Measurements from ENCODE around the gene ABCB11.
"Not testable (repeated sequence)": the region's sequence is repeated elsewhere in the genome, so short reads cannot be mapped to it uniquely, and the experiment has no call there.

Gene ABCB11

DNA sequence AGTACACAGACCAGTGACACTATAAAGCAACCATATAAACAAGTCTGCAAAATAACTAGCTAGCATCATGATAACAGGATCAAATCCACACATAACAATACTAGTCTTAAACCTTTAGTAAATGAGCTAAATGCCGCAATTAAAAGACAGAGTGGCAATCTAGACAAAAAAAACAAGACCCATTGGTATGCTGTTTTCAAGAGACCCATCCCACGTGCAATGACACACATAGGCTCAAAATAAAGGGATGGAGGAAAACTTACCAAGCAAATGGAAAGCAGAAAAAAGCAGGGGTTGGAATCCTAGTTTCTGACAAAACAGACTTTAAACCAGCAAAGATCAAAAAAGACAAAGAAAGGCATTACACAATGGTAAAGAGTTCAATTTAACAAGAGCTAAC, 23.5 kb upstream of the ABCB11 start:
- H3K27me3 Mint-ChIP-seq, result not testable (repeated sequence)

DNA sequence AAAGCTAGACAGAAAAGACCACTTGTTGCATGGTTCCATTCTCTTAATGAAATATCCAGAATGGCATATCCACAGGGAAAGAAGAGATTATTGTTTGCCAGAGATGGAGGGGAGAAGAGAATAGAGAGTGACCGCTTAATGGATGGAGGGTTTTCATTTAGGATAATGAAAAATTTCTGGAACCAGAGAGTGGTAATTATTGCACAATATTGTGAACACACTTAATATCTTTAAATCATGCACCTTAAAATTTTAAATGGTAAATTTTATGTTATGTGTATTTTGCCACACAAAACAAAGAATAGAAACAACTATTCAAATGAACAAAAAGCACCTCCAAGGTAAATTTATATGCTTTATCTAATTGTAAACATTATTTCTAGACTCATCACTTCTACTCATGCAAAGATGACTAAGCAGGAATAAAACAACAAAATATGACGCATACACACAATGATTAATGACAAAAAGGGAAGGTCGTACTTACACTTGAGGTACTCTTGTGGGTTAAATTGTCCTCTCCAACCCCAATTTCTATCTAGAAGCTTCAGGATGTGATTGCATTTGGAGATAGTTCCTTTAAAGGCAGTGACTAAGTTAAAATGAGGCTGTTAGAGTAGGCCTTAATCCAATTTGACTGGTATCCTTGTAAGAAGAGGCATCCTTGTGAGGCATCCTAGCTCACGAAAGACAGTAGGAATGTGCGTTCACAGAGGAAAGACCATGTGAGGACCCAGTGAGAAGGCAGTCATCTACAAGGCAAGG, 19.5 kb upstream of the ABCB11 start:
- no peaks in the 10 kb centered on the region for H3K4me1 Mint-ChIP-seq (ENCODE audit: low read depth)
- peaks cover 14% of the 10 kb centered on the region for H3K9me3 Mint-ChIP-seq
- H3K27ac Mint-ChIP-seq, result no peak overlapping the region
- peaks cover 5% of the 10 kb centered on the region for H3K27me3 Mint-ChIP-seq
- H3K4me3 Mint-ChIP-seq, result no peak overlapping the region
- peaks cover 5% of the 10 kb centered on the region for H3K36me3 Mint-ChIP-seq (ENCODE audit: low read depth)

More for the DNA sequence above, 23.5 kb upstream of the ABCB11 start:
- H3K4me1 Mint-ChIP-seq (ENCODE audit: low read depth); H3K27ac Mint-ChIP-seq; H3K4me3 Mint-ChIP-seq; H3K36me3 Mint-ChIP-seq (ENCODE audit: low read depth): not testable (repeated sequence)
- H3K9me3 Mint-ChIP-seq, result peaks cover 21% of the 10 kb centered on the region

DNA sequence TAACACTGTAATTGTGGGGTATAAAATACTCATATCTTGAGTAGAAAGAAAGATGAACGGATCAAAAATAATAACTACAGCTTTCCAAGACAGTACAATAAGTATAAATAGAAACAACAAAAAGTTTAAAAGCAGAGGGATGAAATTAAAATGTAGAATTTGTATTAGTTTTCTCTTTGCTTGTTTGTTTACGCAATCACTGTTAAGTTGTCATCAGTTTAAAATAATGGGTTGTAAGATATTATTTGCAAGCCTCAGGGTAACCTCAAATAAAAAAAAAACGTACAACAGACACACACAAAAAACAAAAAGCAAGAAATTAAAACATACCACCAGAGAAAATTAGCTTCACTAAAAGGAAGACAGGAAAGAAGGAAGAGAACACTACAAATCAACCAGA, 18.0 kb upstream of the ABCB11 start:
- Mint-ChIP-seq H3K27ac (no peak overlapping the region), H3K4me1 (ENCODE audit: low read depth) (no peaks in the 10 kb centered on the region), H3K27me3 (no peaks in the 10 kb centered on the region)

DNA sequence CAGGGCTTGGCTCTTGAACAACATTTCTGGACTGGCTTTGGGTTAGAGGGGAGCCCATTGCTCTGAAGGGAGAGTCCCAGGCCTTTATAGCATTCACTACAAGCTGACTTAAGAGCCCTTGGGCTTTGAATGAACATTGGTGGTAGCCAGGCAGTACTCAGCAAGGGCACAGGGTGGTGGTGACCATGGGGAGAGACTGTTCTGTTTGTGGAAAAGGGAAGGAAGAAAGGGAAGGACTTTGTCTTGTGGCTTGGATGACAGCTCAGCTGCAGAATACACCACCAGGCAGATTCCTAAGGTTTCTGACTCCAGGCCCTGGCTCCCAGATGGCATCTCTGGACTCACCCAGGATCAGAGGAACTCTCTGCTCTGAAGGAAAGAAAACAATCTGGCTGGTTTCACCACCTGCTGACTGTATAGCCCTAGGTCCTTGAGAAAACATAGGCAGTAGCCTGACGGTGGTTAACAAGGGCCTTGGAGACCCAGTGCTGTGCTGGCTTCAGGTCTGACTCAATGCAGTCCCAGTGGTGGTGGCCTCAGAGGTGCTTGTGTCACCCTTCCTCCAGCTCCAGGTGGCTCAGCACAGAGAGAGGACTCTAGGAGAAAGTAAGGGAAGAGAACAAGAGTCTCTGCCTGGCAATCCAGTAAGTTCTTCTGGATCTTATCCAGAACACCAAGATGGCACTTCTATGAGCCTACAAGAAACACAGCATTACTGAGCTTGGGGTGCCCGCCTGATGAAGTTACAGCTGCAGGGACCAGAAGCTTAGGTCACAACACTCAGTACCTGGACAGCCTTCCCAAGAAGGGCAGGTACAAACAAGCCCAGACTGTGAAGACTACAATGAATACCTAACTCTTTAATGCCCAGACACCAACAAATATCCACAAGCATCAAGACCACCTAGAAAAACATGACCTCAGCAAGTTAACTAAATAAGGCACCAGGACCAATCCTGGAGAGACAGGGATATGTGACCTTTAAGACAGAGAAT, 16.4 kb upstream of the ABCB11 start:
- no peaks in the 10 kb centered on the region for H3K27me3 Mint-ChIP-seq
- H3K27ac Mint-ChIP-seq, result no peak overlapping the region
- no peaks in the 10 kb centered on the region for H3K4me1 Mint-ChIP-seq (ENCODE audit: low read depth)
- peaks cover 6% of the 10 kb centered on the region for H3K36me3 Mint-ChIP-seq (ENCODE audit: low read depth)
- no peak overlapping the region for H3K4me3 Mint-ChIP-seq
- peaks cover 8% of the 10 kb centered on the region for H3K9me3 Mint-ChIP-seq

More for the DNA sequence above, 18.0 kb upstream of the ABCB11 start:
- H3K36me3 Mint-ChIP-seq (ENCODE audit: low read depth), result no peaks in the 10 kb centered on the region
- H3K9me3 Mint-ChIP-seq, result peaks cover under 1% of the 10 kb centered on the region
- H3K4me3 Mint-ChIP-seq, result no peak overlapping the region

DNA sequence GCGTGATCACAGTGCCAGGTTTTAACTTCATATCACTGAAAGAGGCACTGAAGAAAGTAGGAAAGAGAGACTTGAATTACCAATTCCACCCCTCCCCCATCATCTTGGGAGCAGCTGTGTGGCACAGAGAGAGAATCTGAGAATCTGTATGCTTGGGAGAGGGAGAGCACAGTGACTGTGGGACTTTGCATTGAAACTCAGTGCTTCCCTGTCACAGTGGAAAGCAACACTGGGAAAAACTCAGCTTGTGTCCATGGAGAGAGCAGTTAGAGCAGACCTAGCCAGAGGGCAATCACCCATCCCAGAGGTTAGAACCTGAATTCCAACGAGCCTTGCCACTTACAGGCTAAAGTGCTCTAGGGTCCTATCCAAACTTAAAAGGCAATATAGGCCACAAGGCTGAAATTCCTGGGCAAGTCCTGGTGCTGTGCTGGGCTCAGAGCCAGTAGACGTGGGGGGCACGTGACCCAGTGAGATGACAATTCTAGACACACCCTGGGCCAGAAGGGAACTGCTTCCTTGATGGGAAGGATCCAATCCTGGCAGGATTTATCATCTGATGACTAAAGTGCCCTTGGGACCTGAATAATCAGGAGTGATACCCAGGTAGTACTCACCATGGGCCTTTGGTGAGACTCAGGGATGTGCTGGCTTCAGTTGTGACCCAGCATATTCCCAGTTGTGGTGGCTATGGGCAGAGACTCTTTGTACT, 15.5 kb upstream of the ABCB11 start:
- Mint-ChIP-seq H3K27ac (no peak overlapping the region), H3K36me3 (ENCODE audit: low read depth) (peaks cover 6% of the 10 kb centered on the region), H3K27me3 (no peaks in the 10 kb centered on the region), H3K9me3 (peaks cover 18% of the 10 kb centered on the region), H3K4me1 (ENCODE audit: low read depth) (no peaks in the 10 kb centered on the region), H3K4me3 (no peak overlapping the region)

DNA sequence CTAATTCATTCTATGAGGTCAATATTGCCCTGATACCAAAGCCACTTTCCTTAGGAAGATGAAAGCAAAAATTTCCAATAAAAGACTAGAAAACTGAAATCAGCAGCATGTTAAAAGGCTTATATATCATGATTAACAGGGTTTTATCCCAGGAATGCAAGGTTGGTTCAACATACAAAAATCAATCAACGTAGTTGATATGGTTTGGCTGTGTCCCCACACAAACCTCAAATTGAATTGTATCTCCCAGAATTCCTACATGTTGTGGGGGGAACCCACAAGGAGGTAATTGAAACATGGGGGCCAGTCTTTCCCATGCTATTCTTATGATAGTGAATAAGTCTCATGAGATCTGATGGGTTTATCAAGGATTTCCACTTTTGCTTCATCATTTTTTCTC, 11.7 kb upstream of the ABCB11 start:
- Mint-ChIP-seq H3K27me3 (no peaks in the 10 kb centered on the region), H3K9me3 (peaks cover 19% of the 10 kb centered on the region), H3K27ac (no peak overlapping the region), H3K4me3 (no peak overlapping the region), H3K4me1 (ENCODE audit: low read depth) (peaks cover 14% of the 10 kb centered on the region), H3K36me3 (ENCODE audit: low read depth) (peaks cover 6% of the 10 kb centered on the region)

DNA sequence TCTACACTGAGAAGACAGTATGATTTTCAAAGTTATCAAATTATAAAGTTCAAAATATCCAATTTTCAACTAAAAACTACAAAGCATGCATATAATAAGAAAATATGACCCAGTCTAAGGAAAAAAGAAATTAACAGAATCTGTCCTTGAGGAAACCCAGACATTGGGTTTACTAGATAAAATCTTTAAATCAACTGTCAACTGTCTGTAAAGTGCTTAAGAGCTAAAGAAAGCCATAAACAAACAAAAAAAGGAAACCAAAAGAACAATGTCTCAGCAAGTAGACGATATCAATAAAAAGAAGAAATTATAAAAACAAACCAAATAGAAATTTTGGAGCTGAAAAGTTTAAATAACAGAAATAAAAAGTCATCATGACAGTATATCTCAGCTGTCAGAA, 10.5 kb upstream of the ABCB11 start:
- Mint-ChIP-seq H3K9me3 (peaks cover 19% of the 10 kb centered on the region), H3K27me3 (no peaks in the 10 kb centered on the region), H3K4me3 (no peak overlapping the region), H3K4me1 (ENCODE audit: low read depth) (peaks cover 18% of the 10 kb centered on the region), H3K36me3 (ENCODE audit: low read depth) (peaks cover 6% of the 10 kb centered on the region), H3K27ac (no peak overlapping the region)

DNA sequence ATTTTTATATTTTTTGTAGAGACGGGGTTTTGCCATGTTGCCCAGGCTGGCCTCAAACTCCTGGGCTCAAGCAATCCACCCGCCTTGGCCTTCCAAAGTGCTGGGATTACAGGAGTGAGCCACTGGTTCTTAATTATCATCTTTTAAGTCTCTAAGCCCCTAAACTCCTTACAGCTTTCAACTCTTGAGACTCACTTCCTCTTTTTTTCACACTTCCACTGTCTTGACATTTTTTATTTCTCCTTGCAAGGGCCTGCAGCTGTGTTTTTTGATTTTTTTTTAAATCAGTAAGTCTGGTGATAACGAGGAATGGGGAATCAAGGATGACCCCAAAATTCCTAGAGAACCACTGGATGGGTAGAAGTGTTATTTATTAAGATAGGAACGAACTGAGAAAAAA, 8.6 kb upstream of the ABCB11 start:
- Mint-ChIP-seq H3K27ac (no peak overlapping the region), H3K9me3 (peaks cover 22% of the 10 kb centered on the region), H3K36me3 (ENCODE audit: low read depth) (peaks cover 6% of the 10 kb centered on the region)

DNA sequence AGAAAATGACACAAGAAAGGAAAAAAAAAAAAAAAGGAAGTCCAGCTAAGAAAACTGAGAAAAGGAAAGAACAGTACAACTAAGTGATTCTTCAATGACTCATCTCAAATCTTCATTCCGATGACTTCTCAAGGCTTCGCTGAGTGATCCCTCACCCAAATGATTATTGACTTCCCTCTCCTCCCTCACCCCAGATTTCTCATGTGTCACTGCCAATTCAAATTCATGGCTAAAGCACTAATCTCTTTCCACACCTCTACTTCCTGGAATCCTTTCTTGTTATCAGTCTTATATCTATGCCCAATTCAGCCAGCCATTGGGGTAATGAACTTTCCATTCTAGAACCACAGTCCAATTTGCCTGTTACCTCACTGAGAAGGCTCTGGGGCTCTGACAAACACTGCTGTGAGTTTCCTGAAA, 7.2 kb upstream of the ABCB11 start:
- Mint-ChIP-seq H3K4me3 (no peak overlapping the region), H3K9me3 (peaks cover 24% of the 10 kb centered on the region), H3K4me1 (ENCODE audit: low read depth) (peaks cover 22% of the 10 kb centered on the region), H3K36me3 (ENCODE audit: low read depth) (peaks cover 4% of the 10 kb centered on the region), H3K27ac (no peak overlapping the region), H3K27me3 (no peaks in the 10 kb centered on the region)

More for the DNA sequence above, 8.6 kb upstream of the ABCB11 start:
- peaks cover 18% of the 10 kb centered on the region for H3K4me1 Mint-ChIP-seq (ENCODE audit: low read depth)
- H3K4me3 Mint-ChIP-seq, result no peak overlapping the region
- no peaks in the 10 kb centered on the region for H3K27me3 Mint-ChIP-seq

DNA sequence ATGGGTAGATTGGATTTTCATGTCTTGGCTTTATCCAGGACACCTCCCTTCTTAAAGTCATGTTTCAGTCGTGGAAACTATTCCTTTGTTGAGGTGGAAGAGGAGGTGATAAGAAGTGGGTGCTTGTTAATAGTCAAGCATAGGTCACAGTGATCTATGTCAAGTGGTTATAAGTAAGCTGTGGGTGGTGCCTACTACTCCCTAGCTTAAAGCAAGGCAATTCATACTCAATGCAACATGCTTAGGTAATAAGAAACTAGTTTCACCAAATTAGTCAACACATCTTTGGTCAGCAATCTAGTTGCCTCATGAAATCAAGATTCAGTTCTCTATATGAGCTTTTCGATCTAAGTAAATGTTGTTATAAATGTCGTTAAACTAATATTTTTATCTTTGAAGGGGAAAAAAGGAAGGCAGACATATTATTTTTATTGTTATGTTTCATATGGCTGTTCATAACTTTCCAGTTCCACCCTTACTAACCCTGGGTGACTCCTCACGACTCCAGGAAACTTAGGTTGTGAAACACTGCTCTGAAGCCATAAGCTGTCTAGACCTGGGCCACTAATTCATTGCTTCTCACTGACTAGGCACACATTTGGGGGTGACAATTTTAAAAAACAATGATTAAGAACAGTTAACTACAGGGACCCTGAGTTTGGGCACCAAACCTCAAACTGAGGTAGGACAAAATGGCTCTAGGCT, 5.8 kb upstream of the ABCB11 start:
- Mint-ChIP-seq H3K27me3 (no peaks in the 10 kb centered on the region), H3K36me3 (ENCODE audit: low read depth) (no peaks in the 10 kb centered on the region), H3K4me1 (ENCODE audit: low read depth) (peaks cover 22% of the 10 kb centered on the region)

DNA sequence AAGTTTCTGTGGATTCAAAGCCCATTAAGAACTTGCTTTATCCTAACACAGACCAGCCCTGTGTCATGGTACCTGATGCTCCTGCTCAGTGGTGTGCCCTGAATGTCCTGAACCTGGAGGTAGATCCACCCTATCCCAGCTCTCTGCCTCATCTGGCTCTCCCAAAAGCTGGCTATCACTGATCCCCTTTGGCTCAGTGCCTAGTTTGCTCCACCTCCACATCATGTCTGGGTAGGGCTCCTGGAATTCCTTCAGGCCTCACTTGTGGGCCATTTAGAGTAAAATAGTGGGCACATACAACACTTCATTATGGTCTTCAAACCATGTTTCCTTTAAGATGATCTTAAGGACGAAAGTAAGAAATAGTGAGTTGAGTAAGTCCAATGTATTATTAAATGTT, 4.8 kb upstream of the ABCB11 start:
- Mint-ChIP-seq H3K9me3 (peaks cover 12% of the 10 kb centered on the region), H3K36me3 (ENCODE audit: low read depth) (no peaks in the 10 kb centered on the region), H3K4me3 (no peak overlapping the region), H3K27me3 (no peaks in the 10 kb centered on the region), H3K27ac (no peak overlapping the region), H3K4me1 (ENCODE audit: low read depth) (peaks cover 22% of the 10 kb centered on the region)

More for the DNA sequence above, 5.8 kb upstream of the ABCB11 start:
- H3K9me3 Mint-ChIP-seq, result peaks cover 16% of the 10 kb centered on the region
- no peak overlapping the region for H3K27ac Mint-ChIP-seq
- H3K4me3 Mint-ChIP-seq, result no peak overlapping the region

DNA sequence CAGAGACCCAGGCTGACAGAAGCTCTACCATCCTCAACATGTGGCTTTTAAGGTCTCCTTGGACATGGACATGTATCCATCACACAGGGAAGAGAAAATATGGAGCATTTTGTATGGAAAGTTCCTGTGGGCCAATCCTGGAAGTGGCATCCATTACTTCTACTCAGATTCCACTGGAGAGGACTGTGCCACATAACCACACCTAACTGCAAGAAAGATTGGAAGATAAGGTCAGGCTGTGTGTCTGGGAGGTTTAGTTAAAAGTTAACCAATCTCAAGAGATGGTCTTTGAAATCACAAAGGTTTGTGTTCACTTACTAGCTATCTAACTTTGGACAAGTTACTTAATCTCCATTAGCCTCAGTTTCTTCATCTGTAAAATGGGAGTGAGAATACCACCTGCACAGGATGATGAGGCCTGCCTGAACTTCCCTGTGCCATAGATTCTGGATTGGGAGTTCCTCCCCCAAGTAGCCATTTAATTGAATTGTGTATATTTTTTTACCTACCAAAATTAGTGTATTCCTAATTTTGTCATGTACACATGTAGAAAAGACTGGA, 3.9 kb upstream of the ABCB11 start:
- no peaks in the 10 kb centered on the region for H3K36me3 Mint-ChIP-seq (ENCODE audit: low read depth)
- H3K9me3 Mint-ChIP-seq, result peaks cover 12% of the 10 kb centered on the region
- H3K27ac Mint-ChIP-seq, result no peak overlapping the region
- peaks cover 22% of the 10 kb centered on the region for H3K4me1 Mint-ChIP-seq (ENCODE audit: low read depth)
- H3K4me3 Mint-ChIP-seq, result no peak overlapping the region
- no peaks in the 10 kb centered on the region for H3K27me3 Mint-ChIP-seq

DNA sequence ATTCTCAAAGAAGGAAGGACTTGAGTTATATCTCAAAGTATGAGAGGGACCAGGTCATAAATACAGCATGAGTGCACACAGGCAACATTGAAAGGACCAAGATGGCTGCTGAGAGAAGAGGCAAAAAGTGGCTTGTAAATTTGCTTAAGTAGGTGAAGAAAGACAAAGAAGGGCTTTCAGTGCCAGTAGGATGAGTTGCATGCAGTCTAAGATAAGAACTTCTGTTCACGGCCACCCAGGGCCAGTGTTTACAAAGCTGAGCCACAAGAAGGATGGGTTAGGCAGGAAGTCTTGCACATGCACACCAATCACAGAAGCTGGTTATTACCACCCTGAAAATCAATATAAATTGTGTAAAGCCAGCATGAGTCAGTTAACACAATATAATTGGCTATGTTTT, 3.1 kb upstream of the ABCB11 start:
- no peak overlapping the region for H3K4me3 Mint-ChIP-seq
- H3K4me1 Mint-ChIP-seq (ENCODE audit: low read depth), result peaks cover 18% of the 10 kb centered on the region
- H3K27me3 Mint-ChIP-seq, result no peaks in the 10 kb centered on the region
- H3K36me3 Mint-ChIP-seq (ENCODE audit: low read depth), result no peaks in the 10 kb centered on the region
- H3K27ac Mint-ChIP-seq, result no peak overlapping the region
- peaks cover 12% of the 10 kb centered on the region for H3K9me3 Mint-ChIP-seq

DNA sequence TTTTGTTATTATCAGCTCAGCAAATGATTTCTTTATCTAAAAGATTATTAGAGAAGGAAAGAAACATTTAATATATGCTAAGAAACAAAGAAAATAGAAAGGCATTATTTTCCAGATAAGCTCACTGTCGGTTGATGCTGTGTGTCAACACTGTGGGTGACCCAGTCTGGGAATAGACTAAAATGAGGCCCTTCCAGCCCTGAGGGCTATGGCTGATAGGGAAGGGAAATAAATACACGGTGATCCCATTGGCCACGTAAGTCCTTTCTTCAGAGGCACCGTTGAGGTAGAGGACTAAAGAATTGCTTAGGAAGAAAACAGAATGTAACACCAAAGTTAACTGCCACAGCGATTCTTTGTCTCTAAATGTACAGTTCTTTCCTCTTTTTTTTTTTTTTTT, 1.8 kb downstream of the ABCB11 start:
- Mint-ChIP-seq H3K9me3 (peaks cover 8% of the 10 kb centered on the region), H3K27ac (no peak overlapping the region), H3K27me3 (no peaks in the 10 kb centered on the region), H3K36me3 (ENCODE audit: low read depth) (no peaks in the 10 kb centered on the region), H3K4me3 (no peak overlapping the region), H3K4me1 (ENCODE audit: low read depth) (peaks cover 10% of the 10 kb centered on the region)
